PC-9 (cell line): Measurements from ENCODE around the gene ULK3. TPM values are rescaled to one million over a fixed set of nuclear protein-coding genes. Genes with fewer than 3 reads are reported as not detected.

ENCODE experiments used
- BruUV-seq: library from RNA; stranded (reverse); fragments of 400-500 nt; replicated peaks from 2 replicates; lab custom pipeline; 2021; lab: Mats Ljungman, UMichigan
- CTCF ChIA-PET: fragments of 300-600 bp; sonication (Branson Sonifier 250); formaldehyde crosslinking; loops from one replicate; lab custom pipeline; 2022; ENCODE audit warnings: antibody characterized with exemption; lab: Charles Lee
- POLR2A ChIA-PET: fragments of 300-600 bp; sonication (Branson Sonifier 250); formaldehyde crosslinking; loops from one replicate; lab custom pipeline; 2022; ENCODE audit warnings: antibody characterized with exemption; ENCODE audit not compliant: unreplicated experiment; lab: Charles Lee
- DNase-seq, 2 experiments: peaks; one replicate each; pipeline versions ENCODE4 v3.0.0 to v3.0.0-alpha.2; 2015 to 2022; ENCODE audit warnings: mixed read lengths in 1 of 2
- H2AFZ ChIP-seq: fragments of 200-600 bp; sonication (generic); 2 replicates; pipeline ENCODE4 v1.8.1; 2017; ENCODE audit warnings: antibody characterized with exemption
- H3F3A ChIP-seq: fragments of 200-600 bp; sonication (generic); 2 replicates; pipeline ENCODE4 v1.8.1; 2017; ENCODE audit warnings: antibody characterized with exemption, mild to moderate bottlenecking, low read depth; ENCODE audit not compliant: insufficient read depth
- H3K27ac ChIP-seq: fragments of 200-600 bp; sonication (generic); 2 replicates; pipeline ENCODE4 v1.6.1; 2016; ENCODE audit warnings: mixed run types
- H3K27me3 ChIP-seq: fragments of 200-600 bp; sonication (generic); 2 replicates; pipeline ENCODE4 v1.6.1; 2016; ENCODE audit warnings: low read depth, mixed run types; ENCODE audit not compliant: insufficient read depth
- H3K36me3 ChIP-seq: fragments of 200-600 bp; sonication (generic); 2 replicates; pipeline ENCODE4 v1.6.1; 2016; ENCODE audit warnings: low read depth, mixed run types
- H3K4me1 ChIP-seq: fragments of 200-600 bp; sonication (generic); replicated peaks from 2 replicates; pipeline ENCODE4 v1.6.1; 2016; ENCODE audit warnings: mixed run types; ENCODE audit not compliant: insufficient read depth
- H3K4me2 ChIP-seq: fragments of 200-600 bp; sonication (generic); 2 replicates; pipeline ENCODE4 v1.6.1; 2017; ENCODE audit warnings: mixed run types
- H3K4me3 ChIP-seq: fragments of 200-600 bp; sonication (generic); 2 replicates; pipeline ENCODE4 v1.6.1; 2016; ENCODE audit warnings: mixed run types
- H3K79me2 ChIP-seq: fragments of 200-600 bp; sonication (generic); 2 replicates; pipeline ENCODE4 v1.6.1; 2017; ENCODE audit warnings: low read depth, mixed run types
- H3K9me2 ChIP-seq: fragments of 200-600 bp; sonication (generic); 2 replicates; pipeline ENCODE4 v1.8.1; 2017; ENCODE audit warnings: mild to moderate bottlenecking; ENCODE audit not compliant: insufficient read depth
- H3K9me3 ChIP-seq: fragments of 200-600 bp; sonication (generic); 2 replicates; pipeline ENCODE4 v1.8.1; 2016; ENCODE audit warnings: low read depth; ENCODE audit not compliant: insufficient read depth
- H4K20me1 ChIP-seq: fragments of 200-600 bp; sonication (generic); 2 replicates; pipeline ENCODE4 v1.8.1; 2017; ENCODE audit not compliant: insufficient read depth
- EZH2 ChIP-seq: fragments of 200-600 bp; sonication (generic); IDR thresholded peaks from 2 replicates; pipeline ENCODE4 v1.8.0; 2017; ENCODE audit warnings: antibody characterized with exemption, low read depth
- intact Hi-C: fragments of 100-400 bp; cut with micrococcal nuclease; formaldehyde crosslinking; loops from one replicate; pipeline ENCODE4 v1.10.0; 2022; ENCODE audit not compliant: unreplicated experiment
- microRNA-seq: library from miRNA; unstranded; fragments of <30 nt; microRNA quantifications from one replicate; pipeline ENCODE4 v1.2.0, GENCODE V29; 2021; ENCODE audit warnings: borderline number of aligned reads, borderline replicate concordance
- total RNA-seq: library from RNA; stranded (reverse); gene quantifications from 2 replicates; pipeline ENCODE4 v1.2.3, GENCODE V29; 2021
- TF ChIP-seq, protein P1 (sequence below): fragments of 200-600 bp; sonication (generic); conservative IDR thresholded peaks from 2 replicates; pipeline ENCODE4 v1.6.1; 2017; ENCODE audit warnings: mixed run types, antibody characterized with exemption, mild to moderate bottlenecking, moderate library complexity

Gene ULK3
- total RNA-seq, 1 experiment from 2014 or later: 30.2 TPM

DNA sequence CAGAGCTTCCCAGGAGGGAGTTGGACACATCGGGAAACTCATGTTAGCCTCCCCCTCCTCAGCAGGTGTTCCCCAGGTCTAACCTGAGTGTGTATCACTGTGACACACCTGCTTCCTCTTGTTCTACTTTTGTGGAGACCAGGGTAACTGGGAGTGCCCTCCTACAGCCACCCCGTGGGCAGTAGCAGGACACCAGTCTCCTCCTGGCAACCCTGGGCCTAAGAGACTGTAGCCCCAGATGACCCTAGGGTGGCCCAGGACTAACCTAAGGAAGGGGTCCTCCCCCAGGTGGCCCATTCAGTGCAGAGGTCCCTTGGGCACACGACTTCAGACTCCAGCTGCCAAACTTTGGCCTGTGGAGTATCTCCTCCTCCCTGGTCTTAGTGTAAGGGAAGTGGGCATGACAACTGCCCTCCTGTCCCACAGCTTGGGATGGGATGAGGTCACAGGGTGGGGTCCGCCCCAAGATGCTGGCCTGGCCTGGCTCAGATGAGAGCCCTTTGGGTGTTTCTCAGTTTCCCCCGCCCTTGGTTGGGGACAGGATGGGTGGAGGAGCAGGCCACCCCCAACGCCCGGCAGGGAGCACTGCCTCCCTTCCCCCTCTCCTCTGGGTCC lies 56.3 kb downstream of the ULK3 start:
- H3K27me3 ChIP-seq: no peaks in the 10 kb centered on the region
- no peak overlapping the region for H3K4me2 ChIP-seq
- H3K79me2 ChIP-seq: peaks cover 64% of the 10 kb centered on the region
- TF ChIP-seq, protein P1, sequence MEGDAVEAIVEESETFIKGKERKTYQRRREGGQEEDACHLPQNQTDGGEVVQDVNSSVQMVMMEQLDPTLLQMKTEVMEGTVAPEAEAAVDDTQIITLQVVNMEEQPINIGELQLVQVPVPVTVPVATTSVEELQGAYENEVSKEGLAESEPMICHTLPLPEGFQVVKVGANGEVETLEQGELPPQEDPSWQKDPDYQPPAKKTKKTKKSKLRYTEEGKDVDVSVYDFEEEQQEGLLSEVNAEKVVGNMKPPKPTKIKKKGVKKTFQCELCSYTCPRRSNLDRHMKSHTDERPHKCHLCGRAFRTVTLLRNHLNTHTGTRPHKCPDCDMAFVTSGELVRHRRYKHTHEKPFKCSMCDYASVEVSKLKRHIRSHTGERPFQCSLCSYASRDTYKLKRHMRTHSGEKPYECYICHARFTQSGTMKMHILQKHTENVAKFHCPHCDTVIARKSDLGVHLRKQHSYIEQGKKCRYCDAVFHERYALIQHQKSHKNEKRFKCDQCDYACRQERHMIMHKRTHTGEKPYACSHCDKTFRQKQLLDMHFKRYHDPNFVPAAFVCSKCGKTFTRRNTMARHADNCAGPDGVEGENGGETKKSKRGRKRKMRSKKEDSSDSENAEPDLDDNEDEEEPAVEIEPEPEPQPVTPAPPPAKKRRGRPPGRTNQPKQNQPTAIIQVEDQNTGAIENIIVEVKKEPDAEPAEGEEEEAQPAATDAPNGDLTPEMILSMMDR: no peak
- no peak for TF ChIP-seq EZH2
- peaks cover 6% of the 10 kb centered on the region for H3K36me3 ChIP-seq
- H3K9me3 ChIP-seq: no peaks in the 10 kb centered on the region
- no peak for DNase-seq
- H4K20me1 ChIP-seq: peaks cover 49% of the 10 kb centered on the region
- no peaks in the 10 kb centered on the region for H3K9me2 ChIP-seq
- BruUV-seq: no TSS peak
- peaks cover 30% of the 10 kb centered on the region for H3K4me1 ChIP-seq
- H3K4me3 ChIP-seq: no peak overlapping the region
- intact Hi-C loops: no loop called here
- ChIA-PET CTCF (no interaction called here), POLR2A (interaction anchor here (0.6 kb wide), 1 partner anchor 9 kb away, joined by 4 read pairs; no protein-coding TSS in a partner anchor)
- no peaks in the 10 kb centered on the region for H3F3A ChIP-seq
- H3K27ac ChIP-seq: no peak overlapping the region
- no peak overlapping the region for H2AFZ ChIP-seq

Small RNA genes lying within 50 kb of the gene (microRNA-seq; reads per million reads assigned to microRNA genes)
- not detected for gene MIR4513
- gene MIR6882: 2.0 reads per million

Other genes starting within 250 kb of the ULK3 start
- 70.7 and 80.1 TPM in 2 replicates for gene CLK3, start 227.3 kb downstream of the ULK3 start, total RNA-seq
- 43.3 and 46.3 TPM in 2 replicates for gene EDC3, start 147.1 kb downstream of the ULK3 start, total RNA-seq
- gene CYP1A1, start 117.6 kb downstream of the ULK3 start, total RNA-seq: 0.33 and 0.39 TPM in 2 replicates
- gene CYP1A2, start 94.3 kb downstream of the ULK3 start, total RNA-seq: not detected in 2 replicates
- 78.3 TPM in 2 replicates for gene CSK, start 61.1 kb downstream of the ULK3 start, total RNA-seq
- gene LMAN1L, start 30.3 kb downstream of the ULK3 start, total RNA-seq: not detected in 2 replicates
- not detected in 2 replicates for gene CPLX3, start 16.5 kb downstream of the ULK3 start, total RNA-seq
- gene SCAMP2, start 30.2 kb upstream of the ULK3 start, total RNA-seq: 84.6 and 87.4 TPM in 2 replicates
- 22.5 and 23.0 TPM in 2 replicates for gene MPI, start 46.9 kb upstream of the ULK3 start, total RNA-seq
- gene FAM219B, start 63.7 kb upstream of the ULK3 start, total RNA-seq: 41.8 and 45.5 TPM in 2 replicates
- 177 and 247 TPM in 2 replicates for gene COX5A, start 94.9 kb upstream of the ULK3 start, total RNA-seq
- 14.9 and 19.6 TPM in 2 replicates for gene RPP25, start 113.6 kb upstream of the ULK3 start, total RNA-seq
- gene SCAMP5, start 152.4 kb upstream of the ULK3 start, total RNA-seq: 17.9 and 19.7 TPM in 2 replicates
- 23.7 and 24.4 TPM in 2 replicates for gene PPCDC, start 180.4 kb upstream of the ULK3 start, total RNA-seq